Activated T-helper 9 cell treated with anti-CD3 and anti-CD28 coated beads, Interleukin-2, amount 50 U/mL, for 16 hours (primary cell): ENCODE results near the gene ATOH8.

Source experiments
- DNase-seq: peaks from one replicate; pipeline ENCODE4 v3.0.0-alpha.2; 2020; ENCODE audit warnings: low read depth

Gene ATOH8

DNA sequence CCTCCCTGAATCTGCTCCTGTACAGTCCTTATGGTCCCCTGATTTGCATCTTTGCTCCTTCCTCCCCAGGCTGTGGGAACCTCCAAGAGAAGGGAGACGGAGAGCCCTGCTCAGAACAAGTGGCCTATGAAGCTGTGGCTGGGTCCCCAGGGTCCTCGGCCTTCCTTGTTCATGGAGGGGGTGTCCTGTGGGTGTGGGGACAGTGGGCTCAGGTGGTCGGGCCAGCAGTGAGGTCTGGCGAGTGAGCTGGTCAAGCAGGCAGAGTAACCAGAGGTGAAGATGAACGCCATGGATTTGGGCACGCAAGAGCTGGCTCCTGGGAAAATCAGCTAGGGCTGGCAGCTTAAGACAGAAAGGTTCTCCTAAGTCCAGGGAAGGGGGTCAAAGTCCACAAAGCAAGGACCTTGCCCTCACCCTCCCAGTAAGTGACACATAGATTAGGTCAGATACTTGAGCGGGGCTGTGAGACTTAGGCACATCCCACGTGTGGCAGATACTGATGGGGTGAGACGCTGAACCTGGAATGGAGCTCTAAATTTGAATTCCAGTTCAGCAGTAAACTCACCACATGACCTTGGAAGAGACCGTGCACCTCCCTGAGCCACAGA lies 34.8 kb upstream of the ATOH8 start:
- DNase-seq = no peak

GRCh38 chr2:85719609-85720240 lies 34.1 kb upstream of the ATOH8 start:
- DNase-seq = no peak

GRCh38 chr2:85720533-85720932 lies 33.3 kb upstream of the ATOH8 start:
- no peak for DNase-seq

GRCh38 chr2:85721641-85722040 lies 32.1 kb upstream of the ATOH8 start:
- no peak for DNase-seq

GRCh38 chr2:85722519-85722918 lies 31.3 kb upstream of the ATOH8 start:
- DNase-seq = no peak

GRCh38 chr2:85723707-85724360 lies 30.0 kb upstream of the ATOH8 start:
- DNase-seq = no peak

- no peak for DNase-seq
Observed at GRCh38 chr2:85724731-85725181, 29.0 kb upstream of the ATOH8 start.

DNA sequence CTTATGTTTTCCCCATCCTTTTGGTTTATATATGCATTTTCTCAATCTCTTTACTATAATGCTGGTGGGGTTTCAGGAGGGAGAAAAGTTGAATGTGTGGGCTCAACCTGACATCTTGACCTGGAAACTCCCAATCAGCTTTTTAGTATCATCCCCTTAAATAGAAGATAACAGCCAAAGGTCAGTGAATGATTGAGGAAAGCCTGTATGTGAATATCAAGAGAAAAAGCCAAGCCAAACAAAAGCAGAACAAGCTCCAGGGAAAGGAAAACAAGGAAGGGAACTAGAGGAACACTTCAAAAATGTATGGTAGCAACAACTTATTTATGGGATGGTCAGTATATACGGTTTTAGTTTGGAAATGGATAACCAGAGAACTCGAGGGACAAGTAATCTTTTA lies 28.3 kb upstream of the ATOH8 start:
- no peak for DNase-seq

DNA sequence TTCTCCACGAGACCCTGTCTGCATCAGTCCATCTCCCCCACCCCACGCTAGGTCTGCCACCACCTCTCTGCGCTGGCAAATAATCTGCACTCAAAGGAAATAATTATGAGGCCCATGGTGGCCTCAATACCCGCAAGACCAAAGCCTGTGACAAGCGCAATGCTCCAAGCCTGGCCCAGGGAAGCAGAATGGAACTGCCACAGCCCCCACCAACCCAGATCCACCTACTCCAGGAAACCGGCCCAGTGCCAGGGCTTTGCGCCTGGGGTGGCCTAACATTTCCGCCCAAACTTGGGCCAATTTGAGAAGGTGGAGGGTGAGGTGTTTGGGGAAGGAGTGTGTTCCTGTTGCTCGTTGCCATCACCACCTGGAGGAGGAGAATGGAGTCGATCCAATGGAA lies 26.0 kb upstream of the ATOH8 start:
- no peak for DNase-seq

DNA sequence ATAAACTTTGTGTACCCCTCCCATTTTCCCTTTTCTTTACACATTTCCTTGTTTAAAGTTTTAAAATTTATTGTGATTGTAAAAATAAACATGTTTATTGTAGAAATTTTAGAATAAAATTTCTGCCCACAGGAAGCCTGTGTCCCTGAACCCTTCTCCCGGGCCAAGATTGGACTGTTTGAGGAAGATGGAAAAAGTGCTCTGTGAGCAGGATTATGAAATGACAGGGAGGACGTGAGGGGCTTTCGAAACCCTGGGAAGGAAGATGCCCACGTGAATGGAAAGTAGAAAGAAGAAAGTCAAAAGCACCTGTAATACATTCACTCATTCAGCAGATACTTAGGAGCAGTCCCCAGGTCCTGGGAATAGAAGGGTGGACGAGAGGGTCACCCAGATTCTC lies 25.4 kb upstream of the ATOH8 start:
- no peak for DNase-seq

DNA sequence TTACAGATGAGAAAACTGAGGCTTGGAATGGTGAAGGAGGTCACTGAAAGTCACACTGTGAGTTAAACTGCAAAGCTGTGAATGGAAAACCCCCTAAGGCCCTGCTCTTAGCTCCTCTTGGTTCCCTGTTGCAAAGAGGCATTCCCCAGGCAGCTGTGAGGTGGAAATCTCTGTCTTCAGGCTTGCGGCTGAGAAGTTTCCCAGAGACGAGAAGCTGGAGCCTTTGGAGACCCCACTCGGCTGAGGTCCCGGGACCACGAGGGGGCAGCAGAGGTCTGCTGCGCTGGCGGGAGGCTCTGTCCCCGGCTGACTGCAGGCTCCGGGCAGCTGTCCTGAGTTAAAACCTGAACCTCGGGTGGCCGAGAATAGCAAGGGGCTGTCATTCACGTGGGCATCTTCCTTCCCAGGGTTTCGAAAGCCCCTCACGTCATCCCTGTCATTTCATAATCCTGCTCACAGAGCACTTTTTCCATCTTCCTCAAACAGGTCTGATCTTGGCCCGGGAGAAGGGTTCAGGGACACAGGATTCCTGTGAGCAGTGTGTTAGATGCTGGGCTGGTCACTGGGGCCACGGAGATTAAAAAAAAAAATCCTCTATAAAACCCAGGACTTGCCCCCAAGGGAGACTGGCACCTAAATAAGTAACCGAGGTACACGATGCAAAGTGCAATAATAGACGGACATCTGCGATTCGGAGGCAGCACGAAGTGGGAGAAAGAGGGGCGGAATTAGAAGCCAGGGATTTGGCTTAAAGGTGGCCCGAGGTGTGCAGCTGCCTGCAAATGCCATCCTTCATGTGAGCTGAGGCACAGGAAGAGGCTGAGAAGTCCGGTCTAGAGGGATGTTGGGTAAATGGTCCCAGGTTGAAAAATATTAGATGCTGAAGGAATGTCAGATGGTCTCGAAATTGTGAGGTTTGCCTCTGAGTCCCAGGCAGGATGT lies 24.6 kb upstream of the ATOH8 start:
- DNase-seq = peak; percentile 54

DNA sequence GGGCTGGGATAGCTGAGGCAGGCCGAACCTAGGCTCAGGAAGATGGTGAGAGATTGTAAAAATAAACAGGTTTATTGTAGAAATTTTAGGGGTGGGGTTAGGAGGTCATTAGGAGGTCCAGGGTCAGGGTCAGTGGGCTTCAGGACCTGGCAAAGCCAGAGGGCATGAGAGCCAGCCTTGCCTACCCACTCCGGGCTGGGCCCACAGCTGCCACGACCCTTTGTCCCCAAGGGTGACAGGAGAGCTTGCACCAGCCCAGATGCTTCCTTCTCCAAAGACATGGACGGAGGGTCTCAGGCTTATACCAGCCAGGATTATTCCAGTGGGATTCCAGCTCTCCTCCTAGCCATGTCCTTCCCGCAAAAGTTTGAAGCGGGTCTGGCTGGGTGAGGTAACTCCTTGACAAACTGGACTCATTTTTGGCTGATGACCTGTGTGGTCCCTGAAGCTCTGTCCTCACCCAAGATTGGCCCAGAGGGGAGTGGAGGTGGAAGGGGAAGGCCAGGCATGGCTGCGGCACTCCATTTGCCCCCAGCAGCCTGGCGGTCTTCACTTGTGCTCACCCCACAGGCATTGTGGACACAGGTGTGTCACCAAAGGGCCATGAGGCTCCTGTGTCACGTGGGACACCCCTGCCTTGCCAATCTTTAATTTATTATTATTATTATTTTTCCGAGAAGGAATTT lies 23.8 kb upstream of the ATOH8 start:
- DNase-seq = no peak

GRCh38 chr2:85730686-85731230 lies 23.0 kb upstream of the ATOH8 start:
- DNase-seq = no peak

GRCh38 chr2:85731606-85732005 lies 22.2 kb upstream of the ATOH8 start:
- no peak for DNase-seq

- DNase-seq = no peak
Observed at GRCh38 chr2:85732467-85733120, 21.2 kb upstream of the ATOH8 start.

- DNase-seq = no peak
Observed at GRCh38 chr2:85733121-85733960, 20.4 kb upstream of the ATOH8 start.

DNA sequence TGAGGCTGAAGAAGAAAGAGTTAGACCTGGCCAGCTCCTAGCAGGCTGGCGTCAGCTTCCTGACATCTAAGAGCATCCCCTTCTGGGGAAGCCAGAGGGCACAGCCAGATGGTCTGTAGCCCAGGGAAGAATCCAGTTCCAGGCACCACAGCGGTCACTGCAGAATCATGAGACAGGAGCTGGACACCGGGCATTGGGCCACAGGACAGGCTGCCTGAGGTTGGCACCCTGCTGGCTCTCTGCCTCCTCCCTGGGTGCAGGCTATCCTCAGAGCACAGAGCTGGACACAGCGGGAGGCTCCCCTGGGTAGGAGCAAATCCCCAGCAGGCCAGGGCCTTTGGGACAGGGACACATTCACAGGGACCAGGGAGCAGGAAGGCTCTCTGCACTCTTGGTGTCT lies 19.8 kb upstream of the ATOH8 start:
- DNase-seq = no peak

GRCh38 chr2:85734942-85735608 lies 18.7 kb upstream of the ATOH8 start:
- DNase-seq = no peak

DNA sequence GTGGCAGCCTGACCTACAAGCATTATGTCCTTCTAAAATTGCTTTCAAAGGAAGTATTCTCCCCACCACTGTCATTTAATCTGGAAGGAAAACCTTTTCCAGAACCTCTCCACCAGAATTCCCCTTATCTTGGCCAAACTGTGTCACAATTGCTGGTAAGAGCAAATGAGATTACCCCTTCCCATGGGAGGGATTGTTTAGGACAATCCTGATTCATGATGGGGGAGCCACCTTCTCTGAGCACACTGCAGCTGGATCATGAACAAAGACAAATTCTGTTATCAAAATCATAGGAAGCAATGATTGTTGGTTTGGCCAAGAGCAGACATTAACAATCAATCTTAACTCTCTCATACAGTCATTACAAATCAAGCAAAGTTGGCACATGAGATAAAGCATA lies 18.1 kb upstream of the ATOH8 start:
- DNase-seq = no peak
